MM.1S (cell line): Measurements from ENCODE around the gene C2CD2.

Experiments
- DNase-seq: peaks from one replicate; pipeline ENCODE4 v3.0.0-alpha.2; 2015
- H2AFZ ChIP-seq: fragments of 300-600 bp; sonication (generic); 2 replicates; pipeline ENCODE4 v1.6.0; 2016; ENCODE audit warnings: antibody characterized with exemption, low read length
- H3F3A ChIP-seq: fragments of 300-600 bp; sonication (generic); 2 replicates; pipeline ENCODE4 v1.6.1; 2016; ENCODE audit warnings: mild to moderate bottlenecking, antibody characterized with exemption, low read length, moderate library complexity, mixed read lengths; ENCODE audit not compliant: insufficient read depth
- H3K27ac ChIP-seq: fragments of 300-600 bp; sonication (generic); 2 replicates; pipeline ENCODE4 v1.5.1; 2016; ENCODE audit warnings: mild to moderate bottlenecking, low read length
- H3K27me3 ChIP-seq: fragments of 300-600 bp; sonication (generic); replicated peaks from 2 replicates; pipeline ENCODE4 v1.6.0; 2016; ENCODE audit warnings: low read length; ENCODE audit not compliant: insufficient read depth
- H3K36me3 ChIP-seq: fragments of 300-600 bp; sonication (generic); replicated peaks from 2 replicates; pipeline ENCODE4 v1.6.1; 2016; ENCODE audit warnings: mild to moderate bottlenecking, low read length, mixed read lengths; ENCODE audit not compliant: insufficient read depth
- H3K4me1 ChIP-seq: fragments of 300-600 bp; sonication (generic); 2 replicates; pipeline ENCODE4 v1.6.1; 2016; ENCODE audit warnings: low read length, mixed read lengths
- H3K4me2 ChIP-seq: fragments of 300-600 bp; sonication (generic); 2 replicates; pipeline ENCODE4 v1.6.0; 2016; ENCODE audit warnings: low read depth, low read length
- H3K4me3 ChIP-seq: fragments of 300-600 bp; sonication (generic); 2 replicates; pipeline ENCODE4 v1.5.1; 2016; ENCODE audit warnings: low read length, mixed read lengths
- H3K79me2 ChIP-seq: fragments of 300-600 bp; sonication (generic); 2 replicates; pipeline ENCODE4 v1.6.1; 2016; ENCODE audit warnings: mixed run types, low read length, mixed read lengths
- H3K9ac ChIP-seq: fragments of 300-600 bp; sonication (generic); 2 replicates; pipeline ENCODE4 v1.6.1; 2016; ENCODE audit warnings: low read length, mixed read lengths
- H3K9me2 ChIP-seq: fragments of 300-600 bp; sonication (generic); replicated peaks from 2 replicates; pipeline ENCODE4 v1.6.1; 2016; ENCODE audit warnings: mild to moderate bottlenecking, low read length, mixed read lengths; ENCODE audit not compliant: insufficient read depth
- H3K9me3 ChIP-seq: fragments of 300-600 bp; sonication (generic); replicated peaks from 2 replicates; pipeline ENCODE4 v1.6.1; 2016; ENCODE audit warnings: mild to moderate bottlenecking, low read length, mixed read lengths; ENCODE audit not compliant: insufficient read depth
- H4K20me1 ChIP-seq: fragments of 300-600 bp; sonication (generic); 2 replicates; pipeline ENCODE4 v1.6.1; 2016; ENCODE audit warnings: mild to moderate bottlenecking, low read length, moderate library complexity, mixed read lengths; ENCODE audit not compliant: insufficient read depth
- EZH2 ChIP-seq: fragments of 300-600 bp; sonication (generic); optimal IDR thresholded peaks from 2 replicates; pipeline ENCODE3; 2017; ENCODE audit warnings: low read depth, mild to moderate bottlenecking, antibody characterized with exemption, low read length, mixed read lengths
- EZH2phosphoT487 ChIP-seq: fragments of 300-600 bp; sonication (generic); IDR thresholded peaks from 2 replicates; pipeline ENCODE4 v1.6.1; 2018; ENCODE audit warnings: antibody characterized with exemption, low read length
- TF ChIP-seq, protein P1 (sequence below): fragments of 300-600 bp; sonication (generic); IDR thresholded peaks from 2 replicates; pipeline ENCODE4 v1.5.1; 2016; ENCODE audit warnings: antibody characterized with exemption, low read length, mixed read lengths

The C2CD2 gene

DNA sequence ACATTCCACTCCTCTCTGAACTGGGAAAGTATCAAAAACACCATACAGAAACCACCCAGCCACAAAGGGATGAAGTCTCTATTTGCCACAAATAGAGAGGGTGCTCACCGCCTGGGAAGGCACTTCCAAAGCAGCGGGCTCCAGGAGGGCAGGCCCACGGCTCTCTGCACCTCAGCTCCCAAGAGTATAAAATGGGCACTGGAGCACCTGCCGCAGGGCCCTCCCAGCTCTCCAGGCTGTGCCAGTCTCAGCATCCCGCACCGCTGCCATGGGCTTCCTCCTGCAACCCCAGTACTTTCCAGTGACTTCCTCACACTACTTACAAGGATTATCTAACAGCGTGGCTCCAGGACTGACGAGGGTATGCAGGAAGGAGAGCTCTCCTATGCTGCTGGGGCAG is 14.4 kb downstream of the C2CD2 start:
- Histone ChIP-seq H3K4me1 (no peaks in the 10 kb centered on the region), H3F3A (no peaks in the 10 kb centered on the region), H3K9ac (no peak overlapping the region), H2AFZ (no peak overlapping the region), H3K27ac (no peak overlapping the region), H3K79me2 (no peaks in the 10 kb centered on the region), H3K4me2 (no peak overlapping the region), H3K9me2 (no peaks in the 10 kb centered on the region), H3K4me3 (no peak overlapping the region), H3K36me3 (no peaks in the 10 kb centered on the region), H3K27me3 (no peaks in the 10 kb centered on the region), H4K20me1 (no peaks in the 10 kb centered on the region), H3K9me3 (no peaks in the 10 kb centered on the region)
- TF ChIP-seq, protein P1, sequence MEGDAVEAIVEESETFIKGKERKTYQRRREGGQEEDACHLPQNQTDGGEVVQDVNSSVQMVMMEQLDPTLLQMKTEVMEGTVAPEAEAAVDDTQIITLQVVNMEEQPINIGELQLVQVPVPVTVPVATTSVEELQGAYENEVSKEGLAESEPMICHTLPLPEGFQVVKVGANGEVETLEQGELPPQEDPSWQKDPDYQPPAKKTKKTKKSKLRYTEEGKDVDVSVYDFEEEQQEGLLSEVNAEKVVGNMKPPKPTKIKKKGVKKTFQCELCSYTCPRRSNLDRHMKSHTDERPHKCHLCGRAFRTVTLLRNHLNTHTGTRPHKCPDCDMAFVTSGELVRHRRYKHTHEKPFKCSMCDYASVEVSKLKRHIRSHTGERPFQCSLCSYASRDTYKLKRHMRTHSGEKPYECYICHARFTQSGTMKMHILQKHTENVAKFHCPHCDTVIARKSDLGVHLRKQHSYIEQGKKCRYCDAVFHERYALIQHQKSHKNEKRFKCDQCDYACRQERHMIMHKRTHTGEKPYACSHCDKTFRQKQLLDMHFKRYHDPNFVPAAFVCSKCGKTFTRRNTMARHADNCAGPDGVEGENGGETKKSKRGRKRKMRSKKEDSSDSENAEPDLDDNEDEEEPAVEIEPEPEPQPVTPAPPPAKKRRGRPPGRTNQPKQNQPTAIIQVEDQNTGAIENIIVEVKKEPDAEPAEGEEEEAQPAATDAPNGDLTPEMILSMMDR: no peak
- TF ChIP-seq EZH2 (no peak), EZH2phosphoT487 (no peak)
- DNase-seq: no peak

DNA sequence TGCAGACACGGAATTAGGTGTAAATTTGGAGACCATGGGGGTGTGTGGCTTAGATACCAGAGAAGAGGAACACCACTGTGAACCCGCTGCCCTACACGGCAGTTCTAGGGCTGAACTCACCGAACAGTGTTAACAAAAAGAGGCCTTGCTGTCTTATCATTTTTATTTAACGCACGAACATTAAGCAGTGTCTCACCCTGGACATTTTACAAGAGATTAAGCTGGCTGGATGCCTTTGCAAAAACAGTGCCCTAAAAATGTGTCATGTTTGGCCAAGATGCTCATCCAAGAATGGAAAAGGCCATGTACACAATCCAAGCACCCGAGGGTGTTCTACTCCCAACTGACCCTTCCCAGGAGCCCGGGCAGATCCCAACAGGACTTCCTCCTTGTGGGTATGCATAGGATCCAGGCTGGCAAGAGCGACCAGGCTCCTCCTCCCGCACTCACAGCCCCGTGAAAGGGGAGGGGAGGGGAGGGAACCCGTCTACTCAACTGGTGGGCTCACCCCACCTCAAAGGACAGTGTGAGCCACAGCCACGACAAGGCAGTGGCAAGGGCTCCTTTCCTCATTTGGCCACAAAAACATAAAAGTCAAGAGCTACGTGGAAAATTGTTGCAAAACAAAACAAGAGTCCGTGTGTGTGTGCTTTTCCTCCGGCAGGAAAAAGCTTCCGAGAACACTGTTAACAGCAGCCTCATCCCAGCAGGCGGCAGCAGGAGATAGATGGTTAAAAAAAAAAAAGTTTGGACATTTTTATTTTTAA is 20.3 kb downstream of the C2CD2 start:
- no peak overlapping the region for H3K27ac ChIP-seq
- no peak overlapping the region for H2AFZ ChIP-seq
- H3K4me3 ChIP-seq: no peak overlapping the region
- peaks cover 14% of the 10 kb centered on the region for H3K4me1 ChIP-seq
- no peak for DNase-seq
- no peak overlapping the region for H3K4me2 ChIP-seq
- H4K20me1 ChIP-seq: no peaks in the 10 kb centered on the region
- H3K9ac ChIP-seq: no peak overlapping the region
- TF ChIP-seq EZH2phosphoT487 (no peak), EZH2 (no peak)
- TF ChIP-seq, protein P1: no peak
- H3K27me3 ChIP-seq: no peaks in the 10 kb centered on the region
- no peaks in the 10 kb centered on the region for H3K36me3 ChIP-seq
- peaks cover 13% of the 10 kb centered on the region for H3F3A ChIP-seq
- no peaks in the 10 kb centered on the region for H3K9me2 ChIP-seq
- H3K79me2 ChIP-seq: no peaks in the 10 kb centered on the region
- no peaks in the 10 kb centered on the region for H3K9me3 ChIP-seq

DNA sequence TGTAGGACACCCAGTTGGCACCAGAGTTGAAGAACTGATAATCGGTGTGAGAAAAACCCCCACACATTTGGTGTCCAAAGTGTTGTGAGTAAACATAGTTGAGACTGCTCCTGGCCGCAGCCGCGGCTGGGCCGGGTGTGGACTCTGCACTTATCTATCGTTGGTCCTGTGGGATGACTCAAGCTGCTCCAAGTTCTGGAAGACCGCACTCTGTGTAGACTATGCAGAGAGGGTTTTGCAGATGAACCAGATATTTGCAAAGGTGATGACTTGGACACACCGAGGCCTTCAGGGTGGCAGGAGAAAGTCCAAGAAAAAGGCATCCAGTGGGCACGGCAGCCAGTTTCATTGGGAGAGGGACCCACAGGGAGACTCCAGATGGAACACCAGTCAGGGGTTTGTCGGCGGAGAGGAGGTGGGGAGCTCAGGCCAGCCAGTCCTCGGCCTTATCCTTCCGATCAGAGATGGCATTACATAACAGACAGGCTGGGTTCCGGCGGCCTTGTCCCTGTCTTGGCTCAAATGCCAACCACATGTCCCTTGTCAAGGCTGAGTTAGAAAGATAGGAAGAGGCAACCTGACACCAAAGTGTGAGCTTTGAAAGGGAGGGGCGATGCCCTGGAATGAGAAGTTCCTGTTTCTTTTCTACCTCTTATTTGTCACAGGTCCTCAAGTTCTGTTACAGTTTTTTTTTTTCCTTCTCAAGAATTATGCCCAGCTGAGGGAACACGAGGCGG is 21.1 kb downstream of the C2CD2 start:
- H3K4me3 ChIP-seq: no peak overlapping the region
- no peaks in the 10 kb centered on the region for H3K9me2 ChIP-seq
- no peaks in the 10 kb centered on the region for H3K9me3 ChIP-seq
- H3K79me2 ChIP-seq: no peaks in the 10 kb centered on the region
- no peaks in the 10 kb centered on the region for H3K36me3 ChIP-seq
- peaks cover 20% of the 10 kb centered on the region for H3F3A ChIP-seq
- peaks cover 22% of the 10 kb centered on the region for H3K4me1 ChIP-seq
- DNase-seq: no peak
- no peaks in the 10 kb centered on the region for H4K20me1 ChIP-seq
- TF ChIP-seq, protein P1: no peak
- TF ChIP-seq EZH2: no peak
- TF ChIP-seq EZH2phosphoT487: no peak
- H3K4me2 ChIP-seq: no peak overlapping the region
- no peak overlapping the region for H2AFZ ChIP-seq
- no peak overlapping the region for H3K9ac ChIP-seq
- no peaks in the 10 kb centered on the region for H3K27me3 ChIP-seq
- H3K27ac ChIP-seq: no peak overlapping the region
